Fibroblast of lung (primary cell): Measurements from ENCODE around the gene ABCD4. TPM values are rescaled to one million over a fixed set of nuclear protein-coding genes. Genes with fewer than 3 reads are reported as not detected.

Experiments
- DNase-seq, 2 donors: peaks; one replicate each; pipeline versions ENCODE4 v3.0.0 to v3.0.0-alpha.2; 2010; ENCODE audit warnings: low read depth in 2 of 2
- H2AFZ ChIP-seq: 2 replicates; pipeline ENCODE4 v1.5.1; 2012; ENCODE audit warnings: low read length, control low read depth, inconsistent platforms
- H3K27ac ChIP-seq: 2 replicates; pipeline ENCODE4 v1.5.1; 2011; ENCODE audit warnings: low read length, control low read depth; ENCODE audit not compliant: insufficient read depth
- H3K27me3 ChIP-seq: 2 replicates; pipeline ENCODE4 v1.5.1; 2011; ENCODE audit warnings: mild to moderate bottlenecking, low read length; ENCODE audit not compliant: control insufficient read depth, insufficient read depth
- H3K36me3 ChIP-seq: 2 replicates; pipeline ENCODE4 v1.5.1; 2011; ENCODE audit warnings: low read length; ENCODE audit not compliant: control insufficient read depth, insufficient read depth
- H3K4me1 ChIP-seq: 2 replicates; pipeline ENCODE4 v1.5.1; 2011; ENCODE audit warnings: low read length; ENCODE audit not compliant: control insufficient read depth, insufficient read depth; ENCODE audit errors: extremely low read depth
- H3K4me2 ChIP-seq: 2 replicates; pipeline ENCODE4 v1.5.1; 2011; ENCODE audit warnings: low read length, control low read depth; ENCODE audit not compliant: insufficient read depth; ENCODE audit errors: extremely low read depth
- H3K4me3 ChIP-seq, 4 experiments: fragments of 200-600 bp in 1 of 4; sonication (generic) in 1 of 4; replicated peaks in 1 of 4; 2 replicates each; pipeline ENCODE4 v1.5.1; 2011 to 2016; ENCODE audit warnings: low read length in 4 of 4, low read depth in 3 of 4, mild to moderate bottlenecking in 3 of 4, control low read depth in 2 of 4, inconsistent platforms in 1 of 4, mixed read lengths in 1 of 4; ENCODE audit not compliant: insufficient read depth in 1 of 4; ENCODE audit errors: control extremely low read depth in 1 of 4
- H3K79me2 ChIP-seq: 2 replicates; pipeline ENCODE4 v1.5.1; 2012; ENCODE audit warnings: mild to moderate bottlenecking, low read length, inconsistent platforms; ENCODE audit not compliant: control insufficient read depth, insufficient read depth
- H3K9ac ChIP-seq: 2 replicates; pipeline ENCODE4 v1.5.1; 2011; ENCODE audit warnings: mild to moderate bottlenecking, low read length, control low read depth; ENCODE audit not compliant: insufficient read depth
- H3K9me3 ChIP-seq: 2 replicates; pipeline ENCODE4 v1.5.1; 2012; ENCODE audit warnings: low read depth, low read length; ENCODE audit not compliant: control insufficient read depth, insufficient read depth
- H4K20me1 ChIP-seq: 2 replicates; pipeline ENCODE4 v1.5.1; 2011; ENCODE audit warnings: low read length; ENCODE audit not compliant: control insufficient read depth, insufficient read depth; ENCODE audit errors: extremely low read depth
- EZH2 ChIP-seq: IDR thresholded peaks from 2 replicates; pipeline ENCODE4 v1.5.1; 2012; ENCODE audit warnings: low read length, control low read depth, mild to moderate bottlenecking; ENCODE audit errors: missing control alignments
- polyA minus RNA-seq: library from RNA; depleted of rRNA, polyadenylated mRNA; stranded (reverse); fragments of >200 nt; gene quantifications from 2 replicates; pipeline ENCODE4 v1.2.3, GENCODE V29; 2011; ENCODE audit warnings: low replicate concordance
- polyA plus RNA-seq, 2 donors: library from polyadenylated mRNA; depleted of rRNA in 1 of 2; stranded (reverse) in 1 of 2; unstranded in 1 of 2; fragments of >200 nt; gene quantifications; 2 replicates each; pipeline ENCODE4 v1.2.1, GENCODE V29; 2011 to 2012; ENCODE audit warnings: missing spikeins in 1 of 2
- total RNA-seq: library from RNA; depleted of rRNA; stranded (reverse); fragments of >200 nt; gene quantifications from 2 replicates; pipeline ENCODE4 v1.2.1, GENCODE V29; 2014
- TF ChIP-seq, protein P1 (sequence below), 2 donors: IDR thresholded peaks in 1 of 2; conservative IDR thresholded peaks in 1 of 2; 1 replicate in 1 of 2; 2 replicates in 1 of 2; pipeline ENCODE4 v1.5.1; 2011 to 2012; ENCODE audit warnings: low read length in 2 of 2, control low read depth in 1 of 2, inconsistent platforms in 1 of 2, low read depth in 1 of 2, mild to moderate bottlenecking in 1 of 2

ABCD4 gene
- total RNA-seq (26.2 and 26.9 TPM in 2 replicates), polyA plus RNA-seq (10.5 and 12.6 TPM in 2 replicates), polyA minus RNA-seq (21.3 and 32.3 TPM in 2 replicates)
- 12.2 and 15.4 TPM in 2 replicates for polyA plus RNA-seq (2012)

DNA sequence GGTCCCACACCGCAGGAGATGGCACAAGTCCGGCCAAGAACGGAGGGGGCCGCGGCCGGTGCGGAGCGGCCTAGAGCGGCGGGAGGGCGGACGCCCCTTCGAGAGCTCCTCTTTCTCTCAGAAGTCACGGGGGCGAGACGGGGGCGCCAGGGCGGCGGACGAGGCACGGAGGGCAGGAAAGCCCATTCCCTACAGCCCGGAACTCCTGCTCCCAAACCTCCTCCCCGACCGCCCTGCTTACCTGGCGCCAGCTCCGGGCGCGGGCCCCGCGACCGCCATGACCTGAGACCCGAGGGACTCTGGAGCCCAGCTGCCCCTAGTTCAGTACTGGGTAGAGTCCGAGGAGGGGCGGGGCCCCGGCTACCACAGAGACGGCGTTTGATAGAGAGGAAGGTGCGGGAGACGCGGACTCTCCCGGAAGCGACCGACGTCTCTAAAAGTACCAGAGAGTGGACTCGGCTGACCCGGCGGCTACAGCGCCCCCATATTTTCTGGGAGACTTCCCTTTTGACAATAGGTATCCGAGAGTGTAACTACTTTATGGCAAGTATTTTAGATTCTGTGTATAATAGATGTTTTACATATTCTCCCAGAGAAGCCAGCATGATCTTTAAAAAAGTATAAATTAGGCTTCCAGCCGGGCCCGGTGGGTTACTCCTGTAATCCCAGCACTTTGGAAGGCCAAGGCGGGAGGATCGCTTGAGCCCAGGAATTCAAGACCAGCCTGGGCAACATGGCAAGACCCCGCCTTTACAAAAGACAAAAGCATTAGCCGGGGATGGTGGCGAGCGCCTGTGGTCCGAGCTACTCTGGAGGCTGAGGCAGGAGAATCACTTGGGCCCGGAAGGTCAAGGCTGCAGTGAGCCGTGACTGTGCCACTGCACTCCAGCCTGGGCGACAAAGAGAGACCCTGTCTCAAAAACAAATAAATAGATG lies at the start of gene ABCD4:
Gene ABCD4, minus strand, starts transcription at position 301 of the 936 bp plus-strand sequence. Its CDS starts 22 bp downstream, at position 279.
- no peak for TF ChIP-seq EZH2
- TF ChIP-seq, protein P1, sequence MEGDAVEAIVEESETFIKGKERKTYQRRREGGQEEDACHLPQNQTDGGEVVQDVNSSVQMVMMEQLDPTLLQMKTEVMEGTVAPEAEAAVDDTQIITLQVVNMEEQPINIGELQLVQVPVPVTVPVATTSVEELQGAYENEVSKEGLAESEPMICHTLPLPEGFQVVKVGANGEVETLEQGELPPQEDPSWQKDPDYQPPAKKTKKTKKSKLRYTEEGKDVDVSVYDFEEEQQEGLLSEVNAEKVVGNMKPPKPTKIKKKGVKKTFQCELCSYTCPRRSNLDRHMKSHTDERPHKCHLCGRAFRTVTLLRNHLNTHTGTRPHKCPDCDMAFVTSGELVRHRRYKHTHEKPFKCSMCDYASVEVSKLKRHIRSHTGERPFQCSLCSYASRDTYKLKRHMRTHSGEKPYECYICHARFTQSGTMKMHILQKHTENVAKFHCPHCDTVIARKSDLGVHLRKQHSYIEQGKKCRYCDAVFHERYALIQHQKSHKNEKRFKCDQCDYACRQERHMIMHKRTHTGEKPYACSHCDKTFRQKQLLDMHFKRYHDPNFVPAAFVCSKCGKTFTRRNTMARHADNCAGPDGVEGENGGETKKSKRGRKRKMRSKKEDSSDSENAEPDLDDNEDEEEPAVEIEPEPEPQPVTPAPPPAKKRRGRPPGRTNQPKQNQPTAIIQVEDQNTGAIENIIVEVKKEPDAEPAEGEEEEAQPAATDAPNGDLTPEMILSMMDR (conservative IDR thresholded peaks at IDR 0.05 in 1 of 2, IDR thresholded peaks at IDR 0.05 in 1 of 2; ENCODE audit: low read depth in 1 of 2, low read length in 2 of 2), result peak; percentile 5 to 32
- Histone ChIP-seq H3K4me3 (peak within 1 kb of the TSS; percentile 69 to 96 (median 92)), H3K9me3 (no peaks in the 10 kb centered on the region), H2AFZ (peak within 1 kb of the TSS; percentile 83), H3K27ac (peak within 1 kb of the TSS; percentile 55), H3K4me2 (peak within 1 kb of the TSS; percentile 64), H4K20me1 (no peaks in the 10 kb centered on the region), H3K4me1 (peaks cover 2% of the 10 kb centered on the region), H3K9ac (peak within 1 kb of the TSS; percentile 75), H3K36me3 (no peaks in the 10 kb centered on the region), H3K27me3 (no peaks in the 10 kb centered on the region), H3K79me2 (peaks cover 12% of the 10 kb centered on the region)
- DNase-seq, result peak; percentile 88 to 90

DNA sequence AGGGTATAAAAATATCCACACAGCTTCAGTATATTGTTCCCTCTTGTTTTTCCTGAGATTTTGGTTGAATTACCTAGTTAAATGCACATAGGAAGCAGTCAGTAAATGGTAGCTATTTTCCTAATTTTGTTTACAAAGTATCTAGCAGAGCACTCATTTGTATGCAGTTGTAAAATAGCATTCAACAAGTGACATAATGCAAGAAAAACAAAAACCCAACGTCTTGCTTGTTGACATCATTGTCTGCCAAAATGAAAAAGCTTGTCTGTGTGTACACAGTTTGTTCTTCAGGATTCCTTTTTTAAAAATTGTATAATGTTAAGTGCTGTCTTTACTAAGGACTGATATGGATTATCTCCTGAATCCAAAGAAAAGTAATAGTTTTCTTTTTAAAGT lies 48.2 kb upstream of the ABCD4 start:
- Histone ChIP-seq H3K9me3 (no peaks in the 10 kb centered on the region), H3K36me3 (no peaks in the 10 kb centered on the region), H3K27me3 (peaks cover 19% of the 10 kb centered on the region), H3K4me2 (no peak overlapping the region), H2AFZ (no peak overlapping the region), H3K79me2 (no peaks in the 10 kb centered on the region), H3K4me1 (no peaks in the 10 kb centered on the region), H3K9ac (no peak overlapping the region), H3K4me3 (no peak overlapping the region), H3K27ac (no peak overlapping the region), H4K20me1 (no peaks in the 10 kb centered on the region)
- no peak for DNase-seq
- no peak for TF ChIP-seq EZH2
- TF ChIP-seq, protein P1 (conservative IDR thresholded peaks at IDR 0.05 in 1 of 2, IDR thresholded peaks at IDR 0.05 in 1 of 2; ENCODE audit: low read depth in 1 of 2, low read length in 2 of 2), result no peak

DNA sequence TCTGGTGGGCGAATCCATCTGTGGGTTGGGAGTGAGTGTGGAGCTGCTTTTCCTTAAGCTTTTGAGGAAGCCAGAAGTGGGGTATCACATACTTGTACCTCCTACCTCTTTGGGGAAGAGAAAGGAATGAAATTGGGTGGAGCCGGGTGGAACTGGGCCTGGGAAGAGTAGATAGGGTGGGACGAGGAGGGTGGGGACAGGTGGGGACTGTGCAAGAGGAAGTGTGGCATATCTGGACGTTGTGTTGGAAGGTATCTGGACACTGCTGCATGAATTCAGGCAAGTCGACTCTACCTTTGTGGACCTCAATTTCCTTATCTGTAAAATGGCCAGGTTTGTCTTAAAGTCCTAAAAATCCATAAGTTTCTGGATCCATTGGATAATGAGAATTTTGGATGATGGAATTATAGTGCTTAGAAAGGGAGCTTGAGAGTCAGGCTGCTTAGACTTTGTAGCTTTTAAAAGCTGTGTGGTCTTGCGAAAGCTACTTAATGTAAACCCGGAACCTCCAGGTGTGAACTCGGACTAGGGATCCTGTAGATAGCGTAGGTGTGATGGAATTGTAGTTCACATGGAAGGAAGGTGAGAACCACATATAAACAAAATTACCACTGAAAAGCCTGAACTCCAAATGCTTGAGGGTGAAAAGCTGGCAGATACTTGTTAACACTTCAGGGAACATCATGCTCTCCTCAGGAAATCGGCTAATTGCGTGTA lies 47.6 kb upstream of the ABCD4 start:
- DNase-seq, result no peak
- no peaks in the 10 kb centered on the region for H3K79me2 ChIP-seq
- H3K27ac ChIP-seq, result no peak overlapping the region
- no peak for TF ChIP-seq EZH2
- TF ChIP-seq, protein P1 (conservative IDR thresholded peaks at IDR 0.05 in 1 of 2, IDR thresholded peaks at IDR 0.05 in 1 of 2; ENCODE audit: low read depth in 1 of 2, low read length in 2 of 2), result no peak
- H3K4me1 ChIP-seq, result no peaks in the 10 kb centered on the region
- H3K27me3 ChIP-seq, result peaks cover 19% of the 10 kb centered on the region
- H3K9ac ChIP-seq, result no peak overlapping the region
- H3K9me3 ChIP-seq, result no peaks in the 10 kb centered on the region
- H3K4me3 ChIP-seq, result no peak overlapping the region
- H2AFZ ChIP-seq, result no peak overlapping the region
- no peaks in the 10 kb centered on the region for H3K36me3 ChIP-seq
- no peaks in the 10 kb centered on the region for H4K20me1 ChIP-seq
- no peak overlapping the region for H3K4me2 ChIP-seq
